Measurements from ENCODE around the gene TOR1B.

TOR1B gene

DNA sequence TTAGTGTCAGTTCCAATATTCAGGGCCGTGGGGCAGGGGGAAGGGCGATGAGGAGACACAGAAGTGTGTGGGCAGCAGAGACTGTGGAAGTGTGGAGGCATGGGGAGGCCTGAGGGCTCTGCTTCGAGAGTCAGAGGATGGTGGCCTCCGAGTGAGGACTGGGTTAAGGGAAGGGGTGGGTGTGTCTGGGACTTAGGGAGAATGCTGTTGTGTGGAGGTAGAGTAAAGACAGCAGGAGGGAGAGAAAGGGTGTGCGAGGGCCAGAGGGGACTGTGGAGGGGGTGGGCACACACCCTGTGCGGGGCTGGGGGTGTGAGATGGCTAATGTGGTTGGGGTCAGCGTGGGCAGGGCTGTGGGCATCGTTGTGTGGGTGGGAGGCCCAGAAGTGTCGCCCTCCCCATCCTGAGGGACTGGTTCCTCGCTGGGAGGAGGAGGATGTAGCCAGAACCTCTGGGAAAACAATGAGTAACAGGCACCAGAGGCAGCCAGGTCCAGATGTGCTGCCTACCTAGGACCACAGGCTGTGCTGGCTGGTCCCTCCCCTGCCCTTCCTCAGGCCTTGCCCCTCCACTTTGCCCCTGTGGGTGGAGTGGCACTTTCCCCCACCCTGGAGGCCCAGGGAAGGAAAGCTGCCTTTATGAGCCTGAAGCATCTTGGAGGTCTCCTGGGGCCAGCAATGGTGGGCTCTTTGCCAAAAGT lies 36.5 kb downstream of the TOR1B start:
- in situ Hi-C loops (cut with MboI; ENCODE audit: low sequenced_read_pairs) = no loop called here

DNA sequence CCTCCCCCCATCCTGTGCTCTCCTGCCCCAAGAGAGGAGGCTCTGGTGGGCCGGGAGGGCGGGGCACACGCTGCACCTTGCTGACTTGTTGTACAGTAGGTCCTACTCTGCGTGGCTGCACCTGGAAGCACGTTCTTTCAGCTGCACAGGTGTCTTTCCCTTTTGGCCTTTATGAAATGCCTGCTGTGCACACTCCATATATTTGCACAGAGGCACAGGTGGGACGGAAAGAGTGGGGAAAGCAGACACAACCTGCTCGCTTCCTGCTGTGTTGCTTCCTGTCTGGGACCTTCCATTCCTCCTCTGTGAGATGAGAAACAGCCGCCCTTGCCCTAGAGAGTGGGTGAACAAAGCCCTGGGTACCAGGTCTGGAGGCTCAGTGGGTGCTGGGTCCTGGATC lies 37.0 kb downstream of the TOR1B start:
- in situ Hi-C loops (cut with MboI; ENCODE audit: low sequenced_read_pairs) = no loop called here

DNA sequence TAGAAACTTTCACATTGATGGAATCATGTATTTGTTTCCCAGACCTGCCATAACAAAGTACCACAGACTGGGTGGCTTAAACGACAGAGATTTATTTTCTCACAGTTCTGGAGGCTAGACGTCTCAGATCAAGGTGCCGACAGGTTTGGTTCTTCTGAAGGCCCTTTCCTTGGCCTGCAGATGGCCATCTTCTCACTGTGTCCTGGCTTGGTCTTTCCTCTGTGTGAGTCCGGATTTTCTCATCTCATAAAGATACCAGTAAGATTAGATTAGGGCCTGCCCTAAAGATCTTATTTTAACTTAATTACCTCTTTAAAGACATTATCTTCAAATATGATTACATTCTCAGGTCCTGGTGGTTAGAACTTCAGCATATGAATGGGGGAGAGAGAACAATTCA lies 38.1 kb downstream of the TOR1B start:
- in situ Hi-C loops (cut with MboI; ENCODE audit: low sequenced_read_pairs) = no loop called here

DNA sequence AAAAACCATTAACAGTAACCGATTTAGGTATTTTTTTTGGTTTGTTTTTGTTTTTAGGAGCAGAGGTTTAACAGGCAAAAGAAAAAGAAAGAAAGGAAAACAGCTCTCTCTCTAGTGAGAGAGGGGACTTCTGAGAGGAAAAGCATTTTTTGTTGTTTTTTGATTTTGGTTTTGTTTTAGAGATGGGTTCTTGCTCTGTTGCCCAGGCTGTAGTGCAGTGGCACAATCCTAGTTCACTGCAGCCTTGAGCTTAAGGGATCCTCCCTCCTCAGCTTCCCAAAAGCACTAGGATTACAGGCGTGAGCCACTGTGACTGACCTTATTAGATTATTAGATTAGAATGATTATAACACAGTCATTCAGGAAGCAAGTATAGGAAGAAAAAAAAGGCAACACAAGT lies 42.4 kb downstream of the TOR1B start:
- in situ Hi-C loops (cut with MboI; ENCODE audit: low sequenced_read_pairs) = no loop called here

DNA sequence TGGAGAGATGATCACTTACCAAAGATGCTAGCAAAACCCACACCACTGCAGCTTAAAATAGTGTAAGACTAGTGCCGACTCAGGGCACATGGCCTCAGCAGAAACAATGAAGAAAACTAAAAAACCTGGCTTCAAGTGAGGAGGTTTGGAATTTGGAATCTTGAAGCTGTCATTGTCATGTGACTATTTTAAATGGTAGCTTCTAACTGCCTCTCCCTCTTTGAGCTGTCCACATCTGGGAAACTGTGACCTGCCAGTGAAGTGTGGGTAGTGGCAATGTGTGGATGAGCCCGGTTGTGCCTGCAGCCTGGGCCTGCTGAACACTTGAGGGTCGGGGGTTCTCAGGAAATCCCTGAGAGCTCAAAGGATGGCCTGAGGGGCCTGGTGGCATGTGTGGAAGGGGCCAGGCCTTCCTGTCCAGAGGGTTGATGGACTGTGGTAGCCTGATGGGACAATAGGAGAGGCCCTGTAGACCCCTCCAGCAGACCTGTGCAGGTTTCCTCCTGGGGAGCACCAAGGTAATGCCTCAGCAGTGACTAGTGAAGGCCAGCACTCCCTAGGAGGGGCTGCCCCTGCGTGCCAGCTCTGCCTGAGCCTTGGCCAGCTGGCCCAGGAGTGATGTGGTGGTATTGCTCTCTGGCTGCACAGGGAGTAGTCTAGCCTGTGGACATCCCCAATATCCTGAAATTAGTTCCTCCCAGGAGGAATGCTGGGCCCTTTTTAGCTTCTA lies 45.9 kb downstream of the TOR1B start:
- in situ Hi-C loops (cut with MboI; ENCODE audit: low sequenced_read_pairs) = no loop called here

DNA sequence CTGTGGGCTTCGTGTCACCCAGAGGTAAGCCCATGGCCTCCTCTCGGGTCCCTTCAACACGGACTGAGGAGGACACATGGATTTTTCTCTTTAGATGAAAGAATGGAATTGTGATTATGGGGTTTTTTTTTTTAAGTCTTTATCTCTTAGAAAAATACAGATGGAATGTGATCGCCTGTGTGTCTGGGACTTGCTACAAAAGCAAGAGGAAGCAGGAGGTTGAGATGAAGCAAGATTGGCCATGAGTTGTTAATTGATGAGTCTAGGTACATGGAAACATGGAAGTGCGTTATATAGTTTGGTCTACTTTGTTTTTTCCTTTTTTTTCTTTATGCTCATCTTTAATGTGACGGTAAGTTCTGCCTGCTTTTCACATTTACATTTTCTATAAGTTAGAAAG lies 46.9 kb downstream of the TOR1B start:
- in situ Hi-C loops (cut with MboI; ENCODE audit: low sequenced_read_pairs) = loop anchor here (25.0 kb wide), 1 partner anchor 387 kb away; no protein-coding TSS in a partner anchor

DNA sequence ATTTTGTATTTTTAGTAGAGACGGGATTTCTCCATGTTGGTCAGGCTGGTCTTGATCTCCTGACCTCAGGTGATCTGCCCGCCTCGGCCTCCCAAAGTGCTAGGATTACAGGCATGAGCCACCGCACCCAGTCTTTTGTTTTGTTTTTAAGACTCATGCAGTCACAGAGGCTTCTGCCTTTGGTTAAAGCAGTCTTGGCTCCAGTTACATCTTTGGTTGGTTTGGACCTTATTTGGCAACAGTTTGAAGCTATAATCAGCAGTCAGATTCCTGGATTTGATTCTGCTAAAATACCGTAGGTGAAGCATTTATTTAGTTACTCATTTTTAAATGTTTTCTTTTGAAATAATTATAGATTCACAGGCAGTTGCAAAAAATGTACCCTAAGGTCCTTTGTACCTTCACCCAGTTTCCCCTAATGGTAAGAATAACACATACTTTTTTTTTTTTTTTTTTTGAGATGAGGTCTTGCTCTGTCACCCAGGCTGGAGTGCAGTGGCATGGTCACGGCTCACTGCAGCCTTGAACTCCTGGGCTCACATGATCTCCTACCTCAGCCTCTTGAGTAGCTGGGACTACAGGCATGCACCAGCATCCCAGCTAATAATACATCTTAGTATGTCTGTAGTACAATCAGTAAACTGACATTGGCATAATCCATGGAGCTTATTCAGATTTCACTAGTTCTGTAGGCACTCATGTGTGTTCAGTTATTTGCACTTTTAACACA lies 48.0 kb downstream of the TOR1B start:
- in situ Hi-C loops (cut with MboI; ENCODE audit: low sequenced_read_pairs) = loop anchor here (25.0 kb wide), 1 partner anchor 386 kb away; no protein-coding TSS in a partner anchor

DNA sequence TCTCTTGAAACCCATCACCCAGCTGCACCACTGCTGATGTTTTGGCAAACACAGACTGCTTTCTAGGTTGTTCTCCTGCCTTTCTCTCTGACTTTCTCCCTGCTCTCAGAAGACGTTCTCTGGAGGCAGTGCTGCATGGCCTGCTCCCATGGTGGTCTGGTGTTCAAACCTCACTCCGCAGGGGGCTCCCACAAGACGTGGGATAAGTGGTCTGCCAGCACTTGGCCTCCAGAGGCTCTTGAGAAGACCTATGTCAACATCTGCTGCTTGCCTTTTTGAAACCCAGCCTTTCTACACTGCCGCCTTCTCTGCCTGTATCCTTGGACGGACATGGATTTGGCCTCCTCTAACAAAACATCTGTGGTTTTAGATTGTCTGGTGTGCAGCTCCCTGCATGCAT lies 48.8 kb downstream of the TOR1B start:
- in situ Hi-C loops (cut with MboI; ENCODE audit: low sequenced_read_pairs) = loop anchor here (25.0 kb wide), 1 partner anchor 385 kb away; no protein-coding TSS in a partner anchor

DNA sequence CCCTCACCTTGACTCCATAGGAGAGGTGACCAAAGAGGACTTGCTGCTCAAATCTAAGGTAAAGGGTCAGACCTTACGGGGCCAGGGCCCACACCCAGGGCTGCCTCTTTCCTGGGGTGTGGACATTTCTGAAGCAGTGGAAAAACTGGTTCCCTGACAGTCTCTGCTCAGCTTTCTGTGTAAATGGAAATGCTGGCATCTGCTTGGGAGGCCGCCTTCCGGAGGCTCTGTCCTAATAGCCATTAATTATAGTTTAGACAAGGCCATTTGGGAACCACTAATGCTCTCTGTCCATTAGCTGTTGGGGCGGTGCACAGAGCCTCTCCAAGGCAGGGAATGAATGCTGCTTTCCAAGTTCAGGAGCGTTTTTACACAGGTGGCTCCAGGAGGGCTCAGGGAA lies 49.6 kb downstream of the TOR1B start:
- in situ Hi-C loops (cut with MboI; ENCODE audit: low sequenced_read_pairs) = loop anchor here (25.0 kb wide), 1 partner anchor 385 kb away; no protein-coding TSS in a partner anchor

DNA sequence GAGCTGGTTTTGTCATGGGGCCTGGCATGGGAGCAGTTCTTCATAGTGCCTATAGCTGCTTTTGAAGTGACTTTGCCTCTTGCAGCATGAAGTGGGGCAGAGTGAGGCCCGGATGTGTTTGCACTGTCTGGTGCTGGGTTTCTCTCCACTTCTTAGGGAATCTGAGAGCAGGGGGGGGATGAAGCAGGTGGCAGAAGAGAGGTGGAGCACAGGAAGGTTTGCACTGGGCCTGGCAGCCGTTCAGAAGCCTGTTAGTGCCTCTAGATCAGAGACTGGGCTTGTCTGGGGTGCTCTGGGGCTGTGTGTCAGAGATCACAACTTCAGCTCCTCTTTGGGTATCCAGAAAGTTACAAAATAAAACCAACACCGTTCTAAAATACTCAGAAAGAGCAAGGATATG lies 50.6 kb downstream of the TOR1B start:
- in situ Hi-C loops (cut with MboI; ENCODE audit: low sequenced_read_pairs) = loop anchor here (25.0 kb wide), 1 partner anchor 384 kb away; no protein-coding TSS in a partner anchor

DNA sequence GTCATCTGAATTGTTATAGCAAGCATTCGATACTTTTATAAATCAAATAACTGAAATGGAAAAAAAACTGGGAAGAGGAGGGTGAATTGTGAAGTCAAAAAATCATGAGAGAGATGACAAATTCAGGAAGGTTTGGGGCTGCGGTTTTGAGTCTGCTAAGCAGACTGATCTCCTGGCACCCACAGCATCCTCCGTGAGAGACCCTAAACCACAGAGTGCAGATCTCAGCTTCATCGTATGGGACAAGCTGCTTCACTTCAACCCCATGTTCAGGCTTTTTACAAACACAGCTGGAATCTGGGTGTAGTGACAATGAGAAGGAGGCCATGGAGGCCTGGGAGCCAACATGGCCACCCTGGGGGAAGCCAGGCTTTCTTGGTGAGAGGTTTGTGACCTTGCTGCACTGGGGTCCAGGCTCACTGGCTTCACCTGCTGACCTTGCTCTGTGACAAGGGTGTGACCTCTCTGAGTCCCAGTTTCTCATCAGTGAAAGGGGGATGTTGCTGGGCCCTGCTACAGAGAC lies 51.7 kb downstream of the TOR1B start:
- in situ Hi-C loops (cut with MboI; ENCODE audit: low sequenced_read_pairs) = loop anchor here (25.0 kb wide), 1 partner anchor 383 kb away; no protein-coding TSS in a partner anchor

DNA sequence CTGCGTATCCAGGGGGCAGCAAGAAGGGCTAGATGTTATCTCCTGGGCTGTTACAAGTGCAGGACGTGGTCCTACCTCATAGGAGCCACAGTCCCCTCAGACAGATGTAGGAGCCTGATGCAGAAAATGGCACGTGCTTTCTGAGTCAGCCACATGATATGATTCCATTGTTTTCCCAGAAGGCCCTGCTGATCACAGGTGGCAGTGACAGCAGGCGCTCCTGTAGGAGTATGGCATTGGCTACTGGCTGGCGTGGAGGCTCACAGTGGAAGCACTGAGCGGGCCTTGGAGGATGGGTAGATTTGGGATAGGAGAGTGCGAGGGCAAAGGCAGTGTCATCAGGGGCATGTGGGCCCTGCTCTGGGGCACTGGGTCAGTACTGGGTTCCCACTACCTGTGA lies 54.2 kb downstream of the TOR1B start:
- in situ Hi-C loops (cut with MboI; ENCODE audit: low sequenced_read_pairs) = loop anchor here (25.0 kb wide), 1 partner anchor 380 kb away; no protein-coding TSS in a partner anchor

DNA sequence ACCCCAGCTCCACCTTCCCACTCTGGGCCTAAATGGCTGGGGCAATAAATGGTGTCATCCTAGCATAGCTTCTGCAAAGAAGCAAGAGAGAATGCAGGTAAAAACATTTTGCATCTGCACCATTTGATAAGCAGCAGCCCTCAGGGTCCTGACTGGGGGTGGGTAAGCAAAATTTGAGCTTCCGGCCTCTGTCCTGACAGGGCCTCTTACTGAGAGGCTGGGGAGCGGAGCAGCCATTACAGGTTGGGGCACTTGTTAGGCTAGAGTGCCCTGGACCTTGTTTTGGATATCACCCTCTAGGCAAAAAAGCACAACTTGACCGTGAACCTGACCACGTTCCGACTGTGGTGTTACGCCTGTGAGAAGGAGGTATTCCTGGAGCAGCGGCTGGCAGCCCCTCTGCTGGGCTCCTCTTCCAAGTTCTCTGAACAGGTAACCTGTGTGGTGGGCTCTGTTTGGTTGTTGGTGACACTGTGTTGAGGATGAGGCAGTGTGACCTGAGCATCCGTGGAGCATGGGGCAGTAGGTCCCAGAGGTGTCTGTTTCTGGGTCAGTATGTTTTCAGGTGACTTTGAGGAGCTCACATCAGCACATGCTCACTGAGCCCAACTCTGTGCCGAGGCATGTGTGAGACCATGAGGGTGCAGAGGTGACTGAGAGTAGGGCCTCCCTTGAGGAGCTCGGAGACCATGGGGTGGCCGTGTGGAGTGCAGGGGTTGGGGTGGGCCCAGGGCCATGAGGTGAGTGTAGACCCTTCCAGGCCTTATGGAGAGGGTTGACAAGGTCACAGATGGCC lies 55.4 kb downstream of the TOR1B start:
- in situ Hi-C loops (cut with MboI; ENCODE audit: low sequenced_read_pairs) = loop anchor here (25.0 kb wide), 1 partner anchor 379 kb away; no protein-coding TSS in a partner anchor

All from HL-60/S4 treated with retinoic acid at 250 ng/mL for 4 days and 3 days (cell line).